GM21737 (cell line): ENCODE data around the gene PRRT2.
A peak's percentile ranks its signal among the peaks of the same experiment; 100 is the strongest.
"Not testable (repeated sequence)": the region's sequence is repeated elsewhere in the genome, so short reads cannot be mapped to it uniquely, and the experiment has no call there.

Experiments
- ATAC-seq: cut with Tn5 transposase; IDR thresholded peaks from one replicate; pipeline ENCODE4 v1.9.1; 2021; ENCODE audit warnings: mild to moderate bottlenecking, moderate library complexity; ENCODE audit not compliant: unreplicated experiment

PRRT2 gene

DNA sequence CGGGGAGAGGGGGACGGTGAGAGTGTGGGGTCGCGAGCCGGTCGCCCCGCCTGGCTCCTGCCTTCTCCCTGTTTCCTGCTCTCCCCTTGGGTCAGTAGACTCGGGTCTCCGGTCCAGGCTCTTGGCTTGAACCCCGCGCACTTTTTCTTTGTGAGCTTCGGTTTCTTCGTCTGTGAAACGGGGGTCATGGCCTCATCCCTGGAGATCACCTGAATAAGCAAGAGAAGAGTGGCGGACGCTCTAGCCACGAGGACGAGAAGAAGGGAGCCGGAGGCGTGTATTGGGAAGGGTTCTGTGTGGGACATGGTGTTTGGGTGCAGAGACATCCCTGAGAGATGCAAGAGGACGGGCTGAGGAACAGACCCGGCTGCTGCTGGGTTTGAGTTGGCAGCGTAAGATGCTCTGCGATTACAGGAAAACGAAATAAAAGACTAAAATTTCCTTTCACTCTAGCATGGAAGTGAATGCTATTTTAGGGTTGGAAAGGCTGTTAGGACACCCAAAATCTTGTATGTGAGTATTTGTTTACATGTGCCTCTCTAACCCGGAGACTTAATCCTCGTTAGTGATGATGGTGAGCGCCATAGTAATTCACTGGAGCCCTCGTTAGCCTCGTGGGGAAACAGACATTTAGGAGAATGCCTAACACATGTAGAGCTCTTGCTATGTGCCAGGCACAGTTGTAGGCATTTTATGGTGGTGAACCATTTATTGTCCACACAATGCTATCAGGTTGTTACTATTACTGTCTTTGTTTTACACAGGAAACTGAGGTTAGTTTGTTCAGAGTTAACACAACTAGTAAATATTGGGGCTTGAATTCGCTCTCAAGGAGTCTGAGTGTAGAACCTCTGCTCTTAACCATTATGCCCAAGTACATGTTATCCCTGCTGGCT is 20.8 kb upstream of the PRRT2 start:
- ATAC-seq: peak; percentile 20

DNA sequence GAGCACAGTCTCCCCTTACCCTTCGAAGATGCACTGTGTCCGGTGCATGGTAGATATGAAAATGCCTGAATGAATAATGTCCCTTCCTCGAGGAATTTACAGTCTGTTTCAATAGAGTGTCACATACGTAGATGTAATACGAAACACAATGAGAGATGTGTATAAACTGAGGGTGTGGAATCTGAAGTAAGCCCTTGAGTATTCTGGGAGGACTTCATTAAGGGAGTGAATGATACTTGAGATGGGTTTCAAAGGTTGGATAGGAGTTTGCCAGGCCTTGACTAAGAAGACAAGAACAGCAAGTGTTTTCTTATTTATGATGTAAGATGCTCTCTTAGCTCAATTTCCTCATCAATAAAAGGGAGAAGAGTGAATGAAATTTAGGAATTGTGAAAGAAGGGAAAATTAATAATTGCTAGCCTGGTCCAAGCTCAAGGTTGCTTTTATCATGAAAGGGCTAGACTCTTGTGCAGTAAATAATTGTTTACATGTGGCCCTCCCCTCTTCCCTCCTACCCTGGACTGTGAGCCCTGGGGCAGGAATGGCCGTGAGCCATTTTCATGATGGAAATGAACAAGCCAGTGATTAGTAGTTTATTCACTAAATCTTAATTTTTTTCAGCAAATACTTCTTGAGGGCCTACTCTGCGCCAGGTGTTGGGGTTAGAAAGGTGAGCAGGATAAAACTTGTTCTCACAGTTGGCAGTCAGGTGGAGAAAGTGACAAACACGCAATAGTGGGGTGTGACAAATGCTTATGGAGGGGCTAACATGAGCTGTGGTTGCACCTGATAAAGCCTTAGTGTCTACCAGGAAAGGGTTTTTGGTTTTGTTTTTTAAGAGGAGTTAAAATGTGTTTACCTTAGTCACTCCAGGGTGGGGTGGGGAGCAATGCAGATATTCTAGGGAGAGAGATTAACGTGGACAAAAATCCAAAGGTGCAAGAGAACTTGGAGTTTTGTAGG is 19.9 kb upstream of the PRRT2 start:
- ATAC-seq: no peak

DNA sequence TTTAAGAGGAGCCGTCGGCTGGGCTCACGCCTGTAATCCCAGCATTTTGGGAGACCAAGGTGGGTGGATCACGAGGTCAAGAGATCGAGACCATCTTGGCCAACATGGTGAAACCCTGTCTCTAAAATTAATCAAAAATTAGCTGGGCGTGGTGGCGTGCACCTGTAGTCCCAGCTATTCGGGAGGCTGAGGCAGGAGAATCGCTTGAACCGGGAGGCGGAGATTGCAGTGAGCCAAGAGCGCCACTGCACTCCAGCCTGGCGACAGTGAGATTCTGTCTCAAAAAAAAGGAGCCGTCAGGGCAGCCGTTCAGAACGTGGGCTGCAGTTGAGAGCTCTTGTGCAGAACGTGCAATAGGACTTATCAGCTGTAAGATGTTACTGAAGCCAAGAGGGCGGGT is 18.8 kb upstream of the PRRT2 start:
- not testable (repeated sequence) for ATAC-seq

DNA sequence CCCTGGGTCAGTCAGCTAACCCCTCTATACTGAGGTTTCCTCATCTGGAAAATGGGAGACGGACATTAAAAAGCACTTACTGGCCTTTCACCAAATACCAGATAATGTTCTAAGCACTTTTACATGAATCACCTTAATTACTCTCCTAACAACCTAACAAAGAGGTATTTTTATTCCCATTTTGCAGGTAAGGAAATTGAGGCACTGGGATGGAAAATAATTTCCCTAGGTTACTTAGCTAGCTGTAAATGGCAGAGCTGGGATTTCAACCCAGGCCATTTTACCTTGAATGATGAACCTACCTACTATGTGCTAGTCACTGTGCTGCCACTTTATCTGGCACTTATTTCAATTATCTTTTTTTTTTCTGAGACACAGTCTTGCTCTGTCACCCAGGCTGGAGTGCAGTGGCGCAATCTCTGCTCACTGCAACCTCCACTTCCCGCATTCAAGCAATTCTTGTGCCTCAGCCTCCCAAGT is 17.7 kb upstream of the PRRT2 start:
- ATAC-seq: no peak

DNA sequence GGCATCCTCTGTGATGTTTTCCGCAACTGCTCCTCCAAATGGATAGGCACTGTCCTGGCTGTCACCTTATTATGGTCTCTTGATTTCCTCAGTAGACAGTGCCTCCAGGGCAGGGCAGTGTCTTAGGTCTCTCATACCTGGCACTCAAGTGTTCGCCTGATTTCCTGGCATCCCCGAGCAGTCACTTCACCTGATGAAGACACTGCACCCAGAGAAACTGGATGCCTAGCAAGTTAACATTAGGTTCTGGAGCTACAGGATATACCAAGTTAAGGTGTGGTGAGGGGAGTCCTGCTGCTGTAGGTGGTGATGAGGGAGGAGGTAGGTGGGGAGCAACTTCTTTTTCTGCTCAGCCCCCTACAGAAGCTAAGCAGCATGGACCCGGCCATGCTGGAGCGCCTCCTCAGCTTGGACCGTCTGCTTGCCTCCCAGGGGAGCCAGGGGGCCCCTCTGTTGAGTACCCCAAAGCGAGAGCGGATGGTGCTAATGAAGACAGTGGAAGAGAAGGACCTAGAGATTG is 9.5 kb upstream of the PRRT2 start:
- no peak for ATAC-seq

DNA sequence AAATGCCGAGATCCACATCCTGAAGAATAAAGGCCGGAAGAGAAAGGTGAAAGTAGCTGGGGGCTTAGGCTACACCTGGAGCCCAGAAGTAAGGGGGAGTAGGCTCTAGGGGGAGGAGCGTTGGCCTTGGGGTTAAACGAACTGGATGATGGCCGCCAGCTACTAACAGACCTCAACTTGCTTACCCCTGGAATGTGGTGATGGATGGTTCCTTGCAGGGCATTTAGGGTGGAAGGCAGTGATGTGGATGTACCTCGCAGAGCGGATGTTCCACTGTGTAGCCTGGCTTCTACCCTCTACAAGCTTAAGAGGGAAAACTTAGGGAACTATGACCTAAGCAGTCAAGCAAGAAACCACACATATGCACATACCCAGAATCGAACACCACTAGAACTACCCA is 8.0 kb upstream of the PRRT2 start:
- ATAC-seq: no peak

DNA sequence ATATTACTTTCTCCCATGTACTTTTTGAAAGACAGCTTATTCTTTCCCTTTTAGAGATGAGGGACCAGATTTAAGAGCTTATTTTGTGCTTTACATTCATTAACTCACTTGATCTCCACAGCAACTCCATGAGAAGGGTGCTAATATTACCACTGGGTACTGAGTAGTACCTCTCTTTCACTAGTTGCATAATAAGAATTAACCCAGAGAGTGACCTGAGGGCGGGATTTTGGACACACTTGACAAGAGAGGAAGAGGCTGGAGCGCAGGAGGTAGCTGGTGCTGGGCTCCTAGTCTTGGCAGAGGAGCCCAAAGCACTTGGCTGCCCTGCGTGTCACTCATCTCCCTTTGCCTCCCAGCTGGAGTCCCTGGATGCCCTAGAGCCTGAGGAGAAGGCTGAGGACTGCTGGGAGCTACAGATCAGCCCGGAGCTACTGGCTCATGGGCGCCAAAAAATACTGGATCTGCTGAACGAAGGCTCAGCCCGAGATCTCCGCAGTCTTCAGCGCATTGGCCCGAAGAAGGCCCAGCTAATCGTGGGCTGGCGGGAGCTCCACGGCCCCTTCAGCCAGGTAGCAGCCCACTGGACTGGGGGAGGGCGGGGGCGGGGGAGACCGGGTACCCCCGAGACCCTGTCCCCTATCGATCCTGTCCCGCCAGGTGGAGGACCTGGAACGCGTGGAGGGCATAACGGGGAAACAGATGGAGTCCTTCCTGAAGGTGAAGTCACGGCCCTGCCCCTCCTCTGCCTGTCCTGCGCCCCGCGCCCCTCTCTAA is 7.3 kb upstream of the PRRT2 start:
- no peak for ATAC-seq

DNA sequence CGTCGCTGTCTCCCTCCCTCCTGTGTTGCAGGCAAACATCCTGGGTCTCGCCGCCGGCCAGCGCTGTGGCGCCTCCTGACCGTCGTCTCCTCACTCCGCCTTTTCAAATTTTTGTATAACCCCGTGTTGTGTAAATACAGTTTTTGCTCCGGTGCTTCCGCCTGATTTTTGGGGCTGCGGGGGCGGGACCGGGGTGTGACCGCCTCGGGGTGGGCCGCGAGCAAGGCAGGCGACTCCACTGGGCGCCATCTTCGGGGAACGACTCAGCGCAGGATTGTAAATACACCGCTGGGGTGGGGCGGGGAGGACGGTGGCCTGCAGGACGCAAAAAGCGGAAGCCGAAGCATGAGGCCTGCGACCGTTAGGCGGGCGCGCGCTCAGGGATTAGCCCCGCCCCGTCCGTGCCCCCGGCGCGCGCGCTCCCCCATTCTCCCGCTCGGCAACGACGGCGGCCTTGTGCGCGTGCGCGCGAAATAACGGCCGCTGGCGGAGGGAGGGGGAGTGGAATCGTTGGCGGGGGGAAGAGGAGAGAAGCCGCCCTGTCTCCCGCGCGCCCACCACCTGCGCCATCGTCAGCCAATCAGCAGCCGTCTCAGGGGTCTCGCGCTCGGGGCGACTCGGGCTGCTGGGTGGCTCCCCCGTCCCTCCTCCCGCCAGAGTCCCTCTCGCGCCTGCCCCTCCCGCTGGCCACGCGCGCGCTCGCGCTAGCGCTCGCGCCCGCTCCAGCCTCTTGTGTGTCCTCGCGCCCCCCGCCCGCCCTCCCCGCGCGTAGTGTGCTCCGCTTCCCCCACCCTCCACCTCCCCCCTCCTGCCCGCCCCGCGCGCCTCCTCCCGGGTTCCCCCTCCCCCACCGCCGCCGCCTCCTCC is 6.5 kb upstream of the PRRT2 start:
- peak; percentile 42 for ATAC-seq

DNA sequence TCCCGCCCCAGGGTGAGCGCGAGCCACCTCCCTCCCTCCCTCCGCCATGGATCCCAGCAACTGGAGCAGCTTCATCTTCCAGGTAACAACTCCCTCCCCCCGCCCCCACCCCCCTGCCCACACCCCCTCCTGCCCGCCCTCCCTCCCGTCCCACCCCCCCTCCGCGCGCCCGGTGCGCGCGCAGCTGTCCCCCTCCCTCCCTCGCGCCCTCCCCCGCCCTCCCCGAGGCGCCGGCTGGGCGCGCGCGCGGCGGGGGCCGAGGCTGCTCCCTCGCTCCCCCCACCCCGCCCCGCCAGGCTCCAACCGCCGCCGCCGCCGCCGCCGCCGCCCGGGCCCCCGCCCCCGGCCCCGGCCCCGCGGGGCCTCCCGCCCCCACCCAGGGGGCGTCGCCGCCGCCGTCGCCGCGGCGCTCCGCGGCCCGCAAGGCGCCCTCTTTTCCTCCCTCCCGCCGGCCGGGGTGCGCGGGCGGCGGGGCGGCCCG is 5.9 kb upstream of the PRRT2 start, which contains the start of gene MAZ:
MAZ (plus strand) TSS at position 431 of the 481 bp plus-strand sequence. CDS start 173 bp downstream, outside the sequence.
- no peak for ATAC-seq

DNA sequence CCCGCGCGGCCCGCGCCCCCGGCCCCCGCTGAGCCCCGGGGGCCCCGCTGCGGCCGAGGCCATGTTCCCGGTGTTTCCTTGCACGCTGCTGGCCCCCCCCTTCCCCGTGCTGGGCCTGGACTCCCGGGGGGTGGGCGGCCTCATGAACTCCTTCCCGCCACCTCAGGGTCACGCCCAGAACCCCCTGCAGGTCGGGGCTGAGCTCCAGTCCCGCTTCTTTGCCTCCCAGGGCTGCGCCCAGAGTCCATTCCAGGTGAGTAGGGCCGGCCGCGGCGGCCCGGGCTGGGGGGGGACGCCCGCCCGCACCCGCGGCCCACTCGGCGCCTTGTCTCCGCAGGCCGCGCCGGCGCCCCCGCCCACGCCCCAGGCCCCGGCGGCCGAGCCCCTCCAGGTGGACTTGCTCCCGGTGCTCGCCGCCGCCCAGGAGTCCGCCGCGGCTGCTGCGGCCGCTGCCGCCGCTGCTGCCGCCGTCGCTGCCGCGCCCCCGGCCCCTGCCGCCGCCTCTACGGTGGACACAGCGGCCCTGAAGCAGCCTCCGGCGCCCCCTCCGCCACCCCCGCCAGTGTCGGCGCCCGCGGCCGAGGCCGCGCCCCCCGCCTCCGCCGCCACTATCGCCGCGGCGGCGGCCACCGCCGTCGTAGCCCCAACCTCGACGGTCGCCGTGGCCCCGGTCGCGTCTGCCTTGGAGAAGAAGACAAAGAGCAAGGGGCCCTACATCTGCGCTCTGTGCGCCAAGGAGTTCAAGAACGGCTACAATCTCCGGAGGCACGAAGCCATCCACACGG is 5.2 kb upstream of the PRRT2 start:
- no peak for ATAC-seq

DNA sequence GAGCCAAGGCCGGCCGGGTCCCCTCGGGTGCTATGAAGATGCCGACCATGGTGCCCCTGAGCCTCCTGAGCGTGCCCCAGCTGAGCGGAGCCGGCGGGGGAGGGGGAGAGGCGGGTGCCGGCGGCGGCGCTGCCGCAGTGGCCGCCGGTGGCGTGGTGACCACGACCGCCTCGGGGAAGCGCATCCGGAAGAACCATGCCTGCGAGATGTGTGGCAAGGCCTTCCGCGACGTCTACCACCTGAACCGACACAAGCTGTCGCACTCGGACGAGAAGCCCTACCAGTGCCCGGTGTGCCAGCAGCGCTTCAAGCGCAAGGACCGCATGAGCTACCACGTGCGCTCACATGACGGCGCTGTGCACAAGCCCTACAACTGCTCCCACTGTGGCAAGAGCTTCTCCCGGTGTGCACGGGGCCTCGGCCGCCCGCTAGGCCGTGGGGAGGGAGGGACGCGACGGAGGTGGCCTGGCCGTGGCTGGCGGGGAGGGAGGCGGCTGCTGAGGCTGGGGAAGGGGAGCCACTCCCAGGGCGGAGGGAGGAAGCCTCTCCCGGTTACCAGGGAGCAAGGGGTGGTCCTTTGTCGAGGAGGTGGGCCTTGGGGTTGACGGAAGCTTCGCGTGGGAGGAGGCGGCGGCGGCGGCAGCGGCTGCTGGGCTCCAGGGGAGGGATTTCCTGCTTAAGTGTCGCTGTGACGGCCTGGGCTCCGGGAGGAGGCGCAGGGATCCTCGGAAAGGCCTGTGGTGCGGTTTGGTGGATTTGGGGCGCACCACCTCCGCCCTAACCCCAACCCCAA is 4.4 kb upstream of the PRRT2 start:
- ATAC-seq: no peak

DNA sequence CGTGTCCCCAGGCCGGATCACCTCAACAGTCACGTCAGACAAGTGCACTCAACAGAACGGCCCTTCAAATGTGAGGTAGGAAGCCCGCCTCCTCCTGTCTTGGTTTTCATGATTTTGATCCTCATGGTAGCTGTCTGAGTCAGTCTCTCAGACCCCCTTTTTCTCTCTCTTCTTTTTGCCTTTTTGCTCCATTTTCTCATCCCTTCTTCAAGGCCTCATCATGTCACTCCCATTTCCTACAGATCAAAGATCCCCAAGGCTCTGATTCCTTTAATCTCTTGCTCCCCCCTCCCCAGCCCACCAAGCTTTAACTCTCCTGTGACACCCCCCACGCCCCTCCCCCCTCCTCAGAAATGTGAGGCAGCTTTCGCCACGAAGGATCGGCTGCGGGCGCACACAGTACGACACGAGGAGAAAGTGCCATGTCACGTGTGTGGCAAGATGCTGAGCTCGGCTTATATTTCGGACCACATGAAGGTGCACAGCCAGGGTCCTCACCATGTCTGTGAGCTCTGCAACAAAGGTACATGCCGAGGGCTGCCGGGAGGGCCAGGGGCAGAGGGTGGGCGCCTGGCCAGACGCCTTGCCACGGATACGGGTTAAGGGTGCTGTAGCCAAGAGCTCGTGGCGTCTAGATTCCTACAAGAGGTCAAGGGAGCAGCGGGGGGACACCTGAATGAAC is 3.6 kb upstream of the PRRT2 start:
- ATAC-seq: no peak

DNA sequence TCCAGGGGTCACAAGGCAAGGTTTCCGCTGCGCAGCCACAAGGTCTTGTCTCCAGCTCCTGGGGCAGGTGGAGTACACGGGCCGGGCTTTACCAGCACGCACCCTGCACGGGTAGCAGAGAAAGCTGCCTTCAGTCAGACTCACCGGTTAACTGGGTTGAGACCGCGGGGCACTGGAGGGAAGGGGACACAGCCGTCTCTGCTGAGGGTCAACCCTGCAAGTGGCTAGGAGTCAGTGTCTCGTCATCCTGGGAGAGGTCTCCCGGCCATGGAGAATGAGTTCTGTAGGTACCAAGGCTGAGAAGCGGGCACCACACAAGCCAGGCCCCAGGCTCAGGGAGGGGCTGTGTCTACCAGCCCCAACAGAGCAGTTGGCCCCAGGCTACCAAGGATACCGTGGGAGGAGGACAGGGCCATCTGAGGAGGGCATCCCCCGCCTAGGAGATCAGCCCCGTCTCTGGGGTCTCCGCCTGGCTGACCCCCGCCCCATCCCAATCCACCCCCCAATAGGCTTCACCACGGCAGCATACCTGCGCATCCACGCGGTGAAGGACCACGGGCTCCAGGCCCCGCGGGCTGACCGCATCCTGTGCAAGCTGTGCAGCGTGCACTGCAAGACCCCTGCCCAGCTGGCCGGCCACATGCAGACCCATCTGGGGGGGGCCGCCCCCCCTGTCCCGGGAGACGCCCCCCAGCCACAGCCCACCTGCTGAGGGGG is 2.8 kb upstream of the PRRT2 start:
- no peak for ATAC-seq

DNA sequence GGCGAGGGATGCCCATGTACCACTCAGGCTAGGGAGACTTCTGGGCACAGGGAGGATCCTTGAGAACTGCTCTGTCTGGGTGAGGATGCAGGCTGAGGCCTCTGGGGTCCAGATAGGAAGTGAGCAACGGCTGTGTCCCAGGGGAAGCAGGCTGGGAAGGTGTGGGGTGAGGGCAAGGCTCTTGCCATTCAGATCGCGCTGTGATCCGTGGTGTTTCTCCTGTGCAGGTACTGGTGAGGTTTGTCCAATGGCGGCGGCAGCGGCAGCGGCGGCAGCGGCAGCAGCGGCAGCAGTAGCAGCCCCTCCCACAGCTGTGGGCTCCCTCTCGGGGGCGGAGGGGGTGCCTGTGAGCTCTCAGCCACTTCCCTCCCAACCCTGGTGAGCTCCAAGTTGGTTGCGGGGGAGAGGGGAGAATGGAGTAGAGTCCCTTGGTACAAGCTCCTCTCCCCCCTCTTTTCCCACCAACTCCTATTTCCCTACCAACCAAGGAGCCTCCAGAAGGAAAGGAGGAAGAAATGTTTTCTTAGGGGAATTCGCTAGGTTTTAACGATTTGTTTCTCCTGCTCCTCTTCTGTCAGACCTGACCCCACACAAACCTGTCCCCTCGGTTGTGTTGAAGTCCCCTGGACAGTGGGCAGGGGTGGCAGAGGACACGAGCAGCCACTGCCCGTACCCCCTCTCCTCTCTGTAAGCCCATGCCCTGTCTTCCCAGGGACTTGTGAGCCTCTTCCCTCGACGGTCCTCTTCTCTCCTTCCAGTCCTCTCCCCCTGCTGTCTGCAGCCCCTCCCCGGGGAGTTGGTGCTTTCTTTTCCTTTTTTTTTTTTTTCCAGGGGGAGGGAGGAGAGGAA is 1.9 kb upstream of the PRRT2 start:
- no peak for ATAC-seq

DNA sequence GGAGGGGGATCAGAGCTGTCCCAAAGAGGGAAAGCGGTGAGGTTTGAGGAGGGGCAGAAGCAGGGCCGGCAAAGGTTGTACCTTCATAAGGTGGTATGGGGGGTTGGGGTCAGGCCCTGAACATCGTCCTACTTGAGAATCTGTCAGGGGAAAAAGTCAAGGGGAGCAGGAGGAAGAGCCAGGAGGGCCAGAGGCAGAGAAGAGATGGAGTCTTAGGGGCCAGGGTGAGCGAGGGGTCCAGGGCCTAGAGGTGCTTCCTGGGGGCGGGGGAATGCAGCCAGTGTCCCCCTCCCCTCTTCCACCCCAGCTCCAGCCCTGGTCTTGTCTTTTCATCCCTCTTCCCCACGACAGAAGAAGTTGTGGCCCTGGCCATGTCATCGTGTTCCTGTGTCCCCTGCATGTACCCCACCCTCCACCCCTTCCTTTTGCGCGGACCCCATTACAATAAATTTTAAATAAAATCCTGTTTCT is 1.3 kb upstream of the PRRT2 start:
- no peak for ATAC-seq
